NCI-H2227 treated with DMSO at 0.1 percent for 48 hours (cell line): Measurements from ENCODE around the gene DMBT1.

Experiments used
- DNase-seq: peaks from one replicate; lab custom pipeline; 2025; lab: John Stamatoyannopoulos, UW

Gene DMBT1

DNA sequence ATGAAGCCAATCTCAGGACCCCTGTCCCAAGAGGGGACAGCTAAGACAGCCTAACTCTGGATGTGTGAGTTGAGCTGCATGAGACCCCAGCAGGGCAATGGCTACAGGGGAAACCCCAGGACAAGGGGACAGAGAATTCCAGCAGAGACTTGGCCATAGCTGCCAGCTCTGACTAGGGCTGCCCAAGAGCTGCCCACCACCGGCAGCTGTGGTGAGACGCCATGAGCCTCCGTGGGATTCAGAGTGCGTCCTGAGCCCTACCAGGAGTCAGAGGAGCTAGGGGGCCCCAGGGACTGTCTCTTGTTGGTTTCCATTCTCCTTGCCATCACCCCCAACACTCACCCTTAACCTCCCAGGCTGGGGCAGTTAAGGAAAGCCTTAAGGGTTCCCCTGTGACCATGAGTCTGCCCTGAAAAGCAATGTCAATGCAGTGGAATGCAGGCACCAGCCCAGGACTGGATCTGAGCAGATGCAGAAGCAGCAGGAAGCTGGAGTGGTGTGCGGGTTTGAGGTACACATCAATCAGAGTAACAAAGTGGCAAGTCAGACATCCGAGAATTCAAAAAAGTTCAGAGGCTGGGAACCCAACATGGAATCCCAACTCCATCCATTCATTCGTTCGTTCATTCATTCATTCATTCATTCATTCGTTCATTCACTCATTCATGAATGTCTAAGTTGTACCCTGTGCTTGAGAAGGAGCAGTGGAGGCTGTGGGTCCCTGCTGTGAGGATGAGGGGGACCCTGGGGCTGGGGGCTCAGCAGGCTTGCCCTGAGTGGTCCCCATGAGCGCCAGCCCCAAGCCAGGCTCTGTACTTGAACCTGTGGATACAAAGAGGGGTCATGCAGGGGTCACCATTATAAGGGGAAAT lies 86.2 kb downstream of the DMBT1 start:
- no peak for DNase-seq

DNA sequence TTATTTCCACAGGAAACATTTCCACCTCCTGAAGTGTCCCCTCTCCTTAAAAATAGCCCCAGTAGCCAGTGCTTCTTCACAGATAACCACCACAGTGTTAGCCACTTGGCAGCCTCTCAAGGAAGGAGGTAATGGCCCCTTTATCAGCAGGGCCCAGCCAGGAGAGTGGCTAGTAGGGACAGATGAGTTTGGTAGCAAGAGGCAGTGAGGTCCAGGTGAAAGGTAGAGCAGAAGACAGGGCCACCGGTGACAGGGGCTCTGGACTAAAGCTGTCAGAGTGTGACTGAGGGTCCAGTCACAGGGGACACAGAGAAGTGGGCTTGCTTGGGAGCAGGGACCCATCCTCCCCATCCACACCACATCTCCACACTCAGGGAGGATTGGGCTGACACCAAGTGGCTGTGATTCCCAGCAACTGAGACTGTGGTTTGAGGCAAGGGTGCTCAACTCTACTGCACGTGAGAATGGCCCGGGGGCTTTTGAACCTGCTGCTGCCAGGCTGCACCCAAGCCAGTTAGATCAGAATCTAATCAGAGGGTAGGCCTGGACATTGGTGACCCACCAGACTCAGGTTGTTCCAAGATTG lies 86.9 kb downstream of the DMBT1 start:
- DNase-seq = no peak

DNA sequence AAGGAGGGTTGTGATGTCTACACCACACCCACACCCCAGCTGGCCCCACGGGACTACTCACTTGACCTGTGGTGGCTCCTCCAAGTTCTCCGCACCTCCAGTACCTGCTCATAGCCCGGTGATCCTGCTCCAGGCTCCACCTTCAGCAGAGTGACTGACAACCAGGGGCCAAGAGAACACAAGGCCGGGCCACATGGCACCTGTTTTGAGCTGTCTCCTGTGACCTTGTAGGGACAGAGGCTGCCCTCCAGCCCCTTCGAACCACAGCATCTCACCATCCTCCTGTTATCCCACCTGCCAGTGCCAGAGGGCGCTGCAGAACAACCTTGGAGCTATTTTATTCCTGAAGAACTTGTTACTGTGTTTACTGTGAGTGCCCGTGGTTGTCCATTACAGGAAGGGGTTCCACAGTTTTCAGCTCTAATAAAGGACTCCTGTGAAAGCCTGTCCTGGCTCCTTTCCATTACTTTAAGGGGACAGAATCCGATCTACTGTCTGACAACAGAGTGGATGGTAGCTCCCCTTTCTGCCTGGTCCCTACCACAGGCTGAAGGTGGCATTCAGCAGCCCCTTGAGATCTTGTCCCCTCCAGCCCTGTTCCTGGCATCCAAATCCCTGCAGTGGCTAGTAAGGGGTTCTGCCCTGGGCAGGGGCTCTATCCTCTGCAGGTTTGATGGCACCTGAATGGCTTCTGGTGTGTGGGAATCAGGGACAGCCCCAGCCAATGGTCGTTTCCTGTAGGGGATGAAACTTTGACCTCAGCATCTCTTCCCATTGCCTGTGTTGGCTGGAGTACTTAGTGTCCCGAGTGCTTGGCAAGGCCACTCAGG lies 88.3 kb downstream of the DMBT1 start:
- DNase-seq = no peak

DNA sequence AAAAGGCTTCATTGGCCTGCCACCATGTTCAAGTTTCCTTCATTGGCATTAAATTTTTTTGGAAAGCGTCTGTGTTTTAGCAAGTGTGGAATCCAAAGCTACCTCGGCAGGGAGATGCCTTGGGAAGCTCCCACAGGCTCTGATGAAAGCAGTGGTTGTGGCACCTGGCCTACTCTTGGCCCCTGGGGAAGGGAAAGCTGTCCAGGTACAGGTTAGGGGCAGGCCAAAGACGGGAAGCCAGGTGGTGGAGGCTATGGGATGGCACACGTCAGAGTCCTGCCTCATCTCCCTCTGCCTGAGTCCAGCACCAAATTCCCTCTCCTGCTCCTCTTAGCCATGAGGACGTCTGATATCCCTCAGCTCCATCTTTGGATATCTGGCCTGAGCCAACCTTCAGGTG lies 89.3 kb downstream of the DMBT1 start:
- DNase-seq = no peak

DNA sequence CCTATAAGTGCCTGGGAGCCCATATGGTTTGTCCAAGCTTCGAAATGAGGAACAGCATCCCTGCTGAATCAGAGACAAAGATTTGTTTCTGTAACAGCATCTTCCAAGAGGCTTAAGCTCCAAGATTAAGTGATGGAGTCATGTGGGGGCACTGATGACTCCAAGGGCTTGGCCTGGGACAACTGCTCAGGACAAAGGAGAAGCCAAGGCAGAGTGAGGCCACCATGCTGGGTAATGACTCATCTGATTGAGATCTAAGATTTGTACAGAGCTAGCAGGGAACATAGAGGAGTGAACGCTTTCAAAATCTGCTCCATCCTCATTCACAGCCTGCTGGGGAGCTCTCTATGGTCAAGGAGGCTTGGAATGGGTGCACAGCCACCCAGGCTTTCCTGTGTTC lies 89.8 kb downstream of the DMBT1 start:
- no peak for DNase-seq

DNA sequence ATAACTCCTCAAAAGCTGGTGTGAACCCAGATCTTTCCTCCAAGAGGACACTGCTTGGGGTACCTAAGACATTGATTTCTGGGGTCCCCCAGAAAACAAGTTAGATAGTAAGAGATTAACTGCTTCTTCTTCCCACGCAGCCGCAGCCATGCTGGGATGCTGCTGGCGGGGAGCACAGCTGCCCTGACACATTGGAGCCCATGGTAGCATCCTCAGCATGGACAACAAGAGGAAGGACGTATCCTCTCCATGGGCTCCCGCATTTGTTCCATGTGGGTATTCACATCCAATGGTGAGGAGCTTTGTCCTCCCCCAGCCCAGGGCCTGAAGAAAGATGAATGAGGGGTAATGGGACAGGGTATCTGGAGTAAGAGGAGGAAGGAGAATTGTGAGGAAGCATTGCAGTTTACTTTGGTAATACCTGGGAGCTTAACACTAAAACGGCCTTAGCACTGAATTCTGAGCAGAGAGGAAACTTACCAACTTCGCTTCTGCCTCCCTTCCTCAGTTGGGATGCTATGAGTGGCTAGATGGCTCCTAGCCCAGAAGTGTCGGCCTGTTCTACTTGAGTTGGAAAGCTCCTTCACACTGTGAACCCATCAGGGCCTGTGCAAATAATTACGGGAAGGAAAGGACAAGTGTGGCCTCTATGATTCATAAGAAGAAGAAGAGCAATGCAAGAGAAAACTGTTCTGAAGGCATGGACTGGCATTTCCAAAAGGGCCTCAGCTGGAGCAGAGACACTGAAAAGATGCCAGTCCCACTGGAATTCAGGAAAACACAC lies 95.2 kb downstream of the DMBT1 start:
- no peak for DNase-seq

DNA sequence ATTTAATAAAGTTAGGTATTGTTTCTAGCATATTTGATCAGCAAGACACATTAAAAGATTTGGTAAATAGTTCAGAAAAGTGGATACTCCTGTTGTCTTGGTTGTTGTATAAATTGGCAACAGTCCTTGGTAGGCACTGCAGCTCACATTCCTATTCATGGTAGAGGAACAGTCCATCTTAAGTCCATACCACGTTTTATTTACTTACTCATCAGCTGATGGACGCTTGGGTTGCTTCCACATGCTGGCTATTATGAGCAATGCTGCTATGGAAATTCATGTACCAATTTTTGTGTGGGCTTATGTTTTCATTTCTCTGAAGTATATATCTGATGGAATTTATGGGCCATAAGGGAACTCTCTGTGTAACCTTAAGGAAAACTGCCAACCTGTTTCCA lies 95.8 kb downstream of the DMBT1 start:
- DNase-seq = no peak

DNA sequence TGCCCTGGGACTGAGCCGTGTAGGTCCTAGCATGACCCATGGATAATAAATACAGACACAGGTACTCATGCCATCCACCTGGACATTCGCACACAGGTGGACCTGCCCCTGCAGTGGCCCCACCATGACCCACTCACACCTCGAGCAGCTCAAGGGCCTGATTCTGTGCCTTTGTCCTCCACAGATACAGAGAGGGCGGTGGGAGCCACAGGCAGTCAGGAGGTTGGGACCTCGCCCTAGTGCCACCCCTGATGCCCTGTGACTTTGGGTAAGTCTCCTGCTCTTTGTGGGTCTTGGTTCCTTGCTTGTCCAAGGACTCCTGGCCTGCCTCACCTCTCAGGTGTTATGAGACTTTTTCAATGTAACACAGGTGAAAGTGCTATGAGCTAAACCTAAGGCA lies 96.2 kb downstream of the DMBT1 start:
- DNase-seq = no peak

DNA sequence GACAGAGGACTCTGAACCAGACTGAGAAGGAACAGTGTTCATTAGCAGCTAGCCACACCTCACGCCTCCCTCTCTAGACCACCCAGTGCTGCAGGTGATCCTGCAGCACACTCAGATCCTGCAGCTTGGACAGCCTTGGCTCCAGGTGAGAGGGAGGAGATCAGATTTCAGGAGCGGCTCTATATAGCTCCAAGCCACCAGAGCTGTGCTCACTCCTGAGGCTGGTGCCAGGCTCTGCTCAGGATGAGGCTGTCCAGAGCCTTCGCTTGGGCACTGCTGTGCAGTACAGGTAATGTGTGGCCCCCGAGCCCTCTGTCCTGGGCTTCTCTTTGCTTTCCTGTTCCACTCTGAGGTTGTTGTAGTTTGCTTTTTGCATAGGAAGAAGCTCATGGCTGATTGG lies 96.7 kb downstream of the DMBT1 start:
- DNase-seq = no peak

DNA sequence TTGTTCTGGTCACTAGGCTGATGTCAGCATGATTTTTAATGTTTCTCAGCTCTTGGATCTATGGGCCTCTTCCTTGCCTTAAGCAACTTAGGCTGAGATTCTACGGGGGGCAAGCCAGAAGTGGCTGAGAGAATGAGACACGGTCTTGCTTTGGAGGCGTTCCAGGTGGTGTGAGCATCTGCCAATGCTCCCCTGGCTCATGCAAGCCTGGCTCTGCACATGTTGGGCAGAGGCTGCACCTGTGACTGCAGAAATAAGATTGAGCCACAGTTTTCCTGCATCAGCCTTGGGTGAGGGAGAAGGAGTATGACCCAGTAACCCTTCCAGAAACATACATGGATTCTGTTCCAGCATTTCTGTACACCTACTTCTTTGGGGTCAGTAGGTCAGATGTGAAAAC lies 97.2 kb downstream of the DMBT1 start:
- DNase-seq = no peak

DNA sequence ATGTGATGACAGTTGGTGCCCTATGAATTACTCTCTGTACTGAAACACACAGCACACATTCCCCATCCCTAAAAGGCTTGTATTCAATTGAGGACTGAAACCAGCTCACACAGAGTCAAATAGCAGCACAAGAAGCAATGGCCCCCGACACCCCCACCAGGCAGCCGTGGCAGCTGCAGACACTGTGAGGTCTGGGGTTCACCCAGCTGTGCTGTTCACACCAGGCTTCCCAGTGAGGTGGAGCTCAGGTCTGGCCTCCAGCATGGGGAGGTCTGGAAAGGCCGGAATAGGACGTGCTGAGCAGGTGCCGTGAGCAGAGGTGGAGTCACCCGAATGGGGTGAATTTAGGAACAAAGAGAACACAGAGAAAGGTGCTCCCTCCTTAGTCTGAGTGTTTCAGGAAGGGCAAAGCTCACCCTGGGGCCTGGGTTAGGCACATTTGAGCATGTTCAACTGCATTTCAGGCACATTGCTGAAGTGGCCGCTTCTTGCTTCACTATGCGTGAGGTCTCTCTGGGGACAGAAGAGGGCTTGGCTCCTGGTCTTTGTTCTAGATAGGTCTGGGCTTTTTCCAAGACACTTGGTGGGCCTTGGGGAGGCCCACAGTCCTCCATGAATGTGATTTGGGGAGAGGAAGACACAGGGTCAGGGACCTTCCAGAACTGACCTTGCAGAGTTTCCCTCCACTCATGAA lies 97.9 kb downstream of the DMBT1 start:
- DNase-seq = no peak

DNA sequence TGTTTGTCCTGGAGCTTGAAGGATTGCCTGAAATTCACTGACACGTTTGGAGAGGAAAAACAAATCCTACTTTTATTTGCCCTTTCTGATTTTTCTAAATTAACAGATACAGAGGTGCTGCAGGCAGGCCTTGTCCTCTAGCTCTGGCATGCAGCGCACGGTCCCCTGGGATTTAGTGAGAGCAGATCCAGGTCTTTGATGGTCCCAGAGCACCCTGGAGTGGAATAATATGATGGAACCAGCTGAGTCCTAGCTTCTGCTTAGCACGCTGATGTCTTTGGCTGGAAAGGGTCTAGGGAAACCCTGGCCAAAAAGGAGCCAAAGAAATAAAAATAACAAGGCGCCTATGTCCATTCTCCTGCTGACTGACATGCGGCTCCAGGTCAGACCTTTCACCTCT lies 98.6 kb downstream of the DMBT1 start:
- DNase-seq = no peak

DNA sequence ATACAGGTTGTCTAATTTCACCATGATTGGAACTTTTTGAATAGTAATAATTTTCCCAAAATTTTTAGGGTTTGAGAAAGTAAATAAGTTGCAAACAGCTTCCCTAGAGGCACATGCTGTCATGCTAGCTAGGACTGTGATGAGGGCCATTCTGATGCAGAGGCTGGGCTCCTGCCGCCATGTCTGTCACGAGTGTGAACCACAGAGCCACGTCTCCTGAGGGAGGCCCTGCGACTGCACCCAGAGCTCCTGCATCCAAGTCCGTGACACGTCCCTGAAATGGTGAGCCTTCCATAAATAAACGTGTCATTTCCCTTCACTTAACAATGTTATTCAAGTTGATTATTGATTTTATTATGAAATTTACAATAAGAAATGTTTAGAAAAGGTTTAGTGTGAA lies 99.1 kb downstream of the DMBT1 start:
- DNase-seq = no peak

DNA sequence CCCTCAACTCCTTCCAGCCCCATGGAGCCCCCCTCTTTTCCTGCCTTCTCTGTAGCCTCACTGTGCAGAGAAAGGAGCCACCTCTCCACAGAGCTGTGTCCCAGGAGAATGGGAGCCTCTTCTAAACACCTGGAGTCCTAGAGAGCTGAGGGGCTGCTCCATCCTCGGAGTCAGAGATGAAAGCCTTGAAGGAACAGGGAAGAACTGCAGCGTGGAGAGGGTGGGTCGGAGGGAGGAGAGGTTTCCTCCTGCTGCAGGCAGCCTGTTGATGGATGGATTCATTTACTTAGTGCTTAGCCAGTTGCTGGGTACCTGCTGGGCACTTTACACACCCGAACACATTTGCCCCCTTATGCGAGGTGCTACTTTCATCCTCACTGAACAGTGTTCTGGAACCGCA lies 100.1 kb downstream of the DMBT1 start:
- DNase-seq = no peak

DNA sequence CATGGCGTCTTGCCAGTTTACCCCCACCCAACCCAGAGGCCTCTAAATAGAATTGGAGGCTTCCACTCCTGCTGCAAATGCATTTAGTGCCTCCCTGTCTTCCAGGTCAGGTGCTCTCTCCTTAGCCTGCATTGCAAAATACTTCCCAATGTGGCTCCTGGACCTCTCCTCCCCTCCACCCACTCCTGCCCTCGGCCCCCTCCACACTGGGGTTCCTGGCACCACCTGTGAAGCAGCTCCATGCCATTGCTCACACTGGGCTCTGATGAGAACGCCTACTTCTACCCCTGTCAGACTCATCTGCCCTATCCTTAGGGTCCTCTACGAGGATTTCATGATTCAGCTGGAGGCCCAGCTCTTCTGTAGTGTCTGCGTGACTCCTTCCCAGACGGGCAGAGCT lies 101.7 kb downstream of the DMBT1 start:
- DNase-seq = no peak

DNA sequence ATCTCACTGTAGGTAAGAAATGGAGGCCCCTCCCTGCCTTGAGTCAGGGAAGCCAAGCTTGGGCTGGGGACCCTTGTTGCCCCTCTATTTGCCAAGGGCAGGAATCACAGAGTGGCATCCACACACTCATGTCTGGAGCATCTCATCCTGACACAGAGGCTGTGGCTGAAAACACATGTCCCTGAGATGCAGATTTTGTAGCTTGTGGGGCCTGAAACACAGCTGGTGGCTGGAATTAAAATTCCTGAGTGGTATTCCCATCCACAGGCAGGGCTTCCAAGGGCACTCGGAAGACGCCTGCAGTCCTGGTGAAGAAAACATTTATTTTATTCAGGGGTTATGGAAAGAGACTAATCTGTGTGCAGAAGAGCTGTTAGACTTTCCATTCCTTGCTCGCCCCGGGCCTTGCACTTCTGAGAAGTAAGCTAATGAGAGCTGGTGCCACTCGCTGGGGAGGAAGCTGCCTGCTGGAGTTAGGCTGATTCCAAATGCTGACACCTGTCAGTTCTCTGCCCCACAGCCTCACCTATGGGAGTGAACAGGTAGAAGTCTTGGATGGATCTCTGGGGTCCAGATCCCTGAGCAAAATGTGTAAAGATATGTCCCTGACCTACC lies 103.1 kb downstream of the DMBT1 start:
- DNase-seq = no peak

DNA sequence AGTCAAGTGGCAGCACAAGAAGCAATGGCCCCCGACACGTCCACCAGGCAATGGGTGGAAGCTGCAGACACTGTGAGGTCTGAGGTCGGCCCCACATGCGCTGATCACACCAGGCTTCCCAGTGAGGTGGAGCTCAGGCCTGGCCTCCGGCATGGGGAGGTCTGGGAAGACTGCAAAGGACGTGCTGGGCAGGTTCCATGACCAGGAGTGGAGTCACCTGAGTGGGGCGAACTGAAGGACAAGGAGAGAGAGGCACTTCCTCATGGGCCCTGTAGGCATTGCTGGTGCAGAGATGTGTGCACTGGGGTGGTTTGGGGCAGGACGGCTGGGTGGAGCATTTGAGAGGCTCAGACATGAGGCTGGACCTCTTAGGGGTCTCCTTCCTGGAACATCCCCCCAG lies 103.9 kb downstream of the DMBT1 start:
- DNase-seq = no peak

DNA sequence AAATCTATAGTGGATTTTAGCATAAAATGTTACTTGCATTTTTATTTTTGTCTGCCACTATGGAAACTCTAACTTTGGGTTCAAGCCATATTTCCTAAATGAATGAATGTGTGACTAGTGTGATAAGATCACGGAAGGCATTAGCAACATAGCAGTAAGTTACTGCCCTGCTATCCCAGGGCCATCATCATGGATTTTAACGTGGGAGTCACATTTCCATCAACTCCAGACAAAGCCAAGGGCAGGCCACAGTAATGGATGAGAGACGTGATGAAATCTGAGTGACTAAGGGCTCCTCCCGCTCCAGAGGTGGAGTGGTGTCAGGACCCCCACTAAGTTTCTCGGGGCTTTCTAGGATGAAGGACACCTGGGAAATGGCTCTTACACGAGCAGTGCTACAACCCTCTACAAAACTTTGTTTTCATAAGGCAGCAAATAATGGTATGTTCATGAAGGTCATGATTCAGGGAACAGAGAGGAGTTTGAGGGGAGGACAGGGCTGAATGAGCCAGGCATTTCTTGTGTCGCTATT lies 104.8 kb downstream of the DMBT1 start:
- DNase-seq = no peak

DNA sequence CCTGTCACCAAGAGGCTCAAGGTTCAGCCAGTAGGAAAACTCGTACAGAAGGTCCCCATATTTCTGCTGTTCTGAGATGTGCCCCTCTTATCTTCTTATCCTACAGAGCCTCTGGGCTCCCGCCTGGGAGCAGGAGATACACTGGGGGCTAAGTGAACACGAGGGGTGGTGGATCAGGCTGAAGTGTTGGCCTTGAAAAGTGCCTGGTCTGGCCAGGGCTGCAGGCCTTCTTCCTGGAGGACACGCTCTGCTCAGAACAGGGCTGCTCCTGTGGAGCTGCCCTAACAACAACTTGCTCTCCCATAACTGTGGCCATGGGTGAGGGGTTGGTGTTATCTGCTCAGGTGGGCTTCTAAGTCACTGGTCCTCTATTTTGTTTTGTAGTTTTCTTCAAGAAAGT lies 105.4 kb downstream of the DMBT1 start:
- DNase-seq = no peak

DNA sequence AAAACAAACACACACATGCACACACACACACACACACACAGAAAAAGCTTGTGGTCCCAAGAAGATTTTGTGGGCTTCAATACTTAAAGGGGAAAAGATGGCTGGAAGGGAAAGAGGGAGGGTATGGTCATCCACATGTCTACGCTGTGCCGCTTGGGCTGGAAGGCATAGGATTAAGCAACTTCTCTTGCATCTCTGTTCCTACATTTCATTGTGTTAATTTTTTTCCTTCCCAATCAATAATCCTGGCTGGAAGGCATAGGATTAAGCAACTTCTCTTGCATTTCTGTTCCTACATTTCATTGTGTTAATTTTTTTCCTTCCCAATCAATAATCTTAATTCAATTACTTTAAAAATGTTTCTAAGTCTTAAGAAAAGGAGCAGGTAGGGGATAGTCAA lies 108.5 kb downstream of the DMBT1 start:
- DNase-seq = no peak

DNA sequence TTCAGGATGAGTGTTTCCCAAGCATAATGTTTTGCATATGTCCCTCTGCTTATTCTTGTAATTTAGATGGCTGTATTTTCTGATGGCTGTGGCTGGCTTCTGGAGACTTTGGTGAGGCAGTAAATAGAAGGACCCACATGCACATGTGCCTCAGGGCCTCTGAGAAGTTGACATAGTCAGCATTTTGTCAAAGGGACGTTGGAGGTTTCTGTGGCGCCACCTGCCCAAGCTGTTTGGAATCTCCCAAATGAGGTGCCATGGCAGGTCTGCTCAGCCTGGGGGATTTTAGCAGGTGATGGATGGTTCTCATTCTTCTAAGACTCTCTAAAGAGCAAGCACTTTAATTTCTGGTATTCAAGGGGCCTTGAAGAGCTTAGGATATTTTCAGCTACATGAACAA lies 109.3 kb downstream of the DMBT1 start:
- DNase-seq = no peak
